KMS-11 (cell line): ENCODE results near the gene MCOLN1.

Source experiments
- H2AFZ ChIP-seq: fragments of 200-600 bp; sonication (generic); 2 replicates; pipeline ENCODE4 v1.6.1; 2016; ENCODE audit warnings: antibody characterized with exemption, mixed run types, low read depth
- H3K27ac ChIP-seq: fragments of 200-600 bp; sonication (generic); 2 replicates; pipeline ENCODE4 v1.6.1; 2016; ENCODE audit warnings: mild to moderate bottlenecking, mixed run types
- H3K27me3 ChIP-seq: fragments of 200-600 bp; sonication (generic); 2 replicates; pipeline ENCODE4 v1.6.1; 2017; ENCODE audit warnings: mild to moderate bottlenecking, low read depth, mixed run types, moderate library complexity; ENCODE audit not compliant: insufficient read depth
- H3K36me3 ChIP-seq: fragments of 200-600 bp; sonication (generic); 2 replicates; pipeline ENCODE4 v1.6.1; 2017; ENCODE audit warnings: mild to moderate bottlenecking, mixed run types; ENCODE audit not compliant: insufficient read depth
- H3K4me1 ChIP-seq: fragments of 200-600 bp; sonication (generic); 2 replicates; pipeline ENCODE4 v1.6.1; 2016; ENCODE audit warnings: mild to moderate bottlenecking, low read depth, mixed run types; ENCODE audit not compliant: poor library complexity, severe bottlenecking
- H3K4me2 ChIP-seq: fragments of 200-600 bp; sonication (generic); 2 replicates; pipeline ENCODE4 v1.7.0; 2016; ENCODE audit warnings: mild to moderate bottlenecking, mixed run types
- H3K4me3 ChIP-seq: fragments of 200-600 bp; sonication (generic); IDR thresholded peaks from 2 replicates; pipeline ENCODE4 v1.6.1; 2017; ENCODE audit warnings: low read depth, low read length, mixed read lengths; ENCODE audit not compliant: insufficient read depth
- H3K79me2 ChIP-seq: fragments of 200-600 bp; sonication (generic); 2 replicates; pipeline ENCODE4 v1.6.1; 2016; ENCODE audit warnings: low read depth, mixed run types; ENCODE audit not compliant: insufficient read depth
- H3K9ac ChIP-seq: fragments of 200-600 bp; sonication (generic); 2 replicates; pipeline ENCODE4 v1.6.1; 2016; ENCODE audit warnings: mild to moderate bottlenecking, mixed run types
- H4K20me1 ChIP-seq: fragments of 200-600 bp; sonication (generic); 2 replicates; pipeline ENCODE4 v1.6.1; 2016; ENCODE audit warnings: mild to moderate bottlenecking, mixed run types; ENCODE audit not compliant: insufficient read depth
- CTCF ChIP-seq: fragments of 200-600 bp; sonication (generic); conservative IDR thresholded peaks from 2 replicates; pipeline ENCODE4 v1.6.1; 2017; ENCODE audit warnings: low read depth, mild to moderate bottlenecking, antibody characterized with exemption, low read length, moderate library complexity, mixed read lengths

MCOLN1 gene

GRCh38 chr19:7488736-7489353 is 33.6 kb upstream of the MCOLN1 start, which contains the start of gene PEX11G:
PEX11G (minus strand) TSS chr19:7489035; CDS start chr19:7489010, 25 bp downstream.
- no peaks in the 10 kb centered on the region for H3K4me1 ChIP-seq
- no peak within 1 kb of the TSS for H3K4me3 ChIP-seq
- H3K79me2 ChIP-seq = no peaks in the 10 kb centered on the region
- H3K4me2 ChIP-seq = no peak within 1 kb of the TSS
- no peak within 1 kb of the TSS for H3K9ac ChIP-seq
- H3K27me3 ChIP-seq = peaks cover 20% of the 10 kb centered on the region
- no peaks in the 10 kb centered on the region for H4K20me1 ChIP-seq
- no peak within 1 kb of the TSS for H3K27ac ChIP-seq
- H2AFZ ChIP-seq = peak within 1 kb of the TSS; percentile 47; the same call in 1 of the 2 replicates
- TF ChIP-seq CTCF = no peak
- H3K36me3 ChIP-seq = no peaks in the 10 kb centered on the region

GRCh38 chr19:7489609-7490044 is 32.8 kb upstream of the MCOLN1 start:
- Histone ChIP-seq H3K27ac (no peak overlapping the region), H2AFZ (0 out of 2 replicates have a peak overlapping the region, but pooled peaks have one; percentile 47), H3K79me2 (no peaks in the 10 kb centered on the region), H3K36me3 (no peaks in the 10 kb centered on the region), H3K4me2 (no peak overlapping the region), H4K20me1 (no peaks in the 10 kb centered on the region), H3K9ac (no peak overlapping the region), H3K4me1 (no peaks in the 10 kb centered on the region), H3K27me3 (peaks cover 25% of the 10 kb centered on the region), H3K4me3 (no peak overlapping the region)
- no peak for TF ChIP-seq CTCF

GRCh38 chr19:7492142-7492541 is 30.3 kb upstream of the MCOLN1 start:
- Histone ChIP-seq H3K9ac (no peak overlapping the region), H3K36me3 (no peaks in the 10 kb centered on the region), H4K20me1 (no peaks in the 10 kb centered on the region), H3K27me3 (peaks cover 18% of the 10 kb centered on the region), H3K27ac (no peak overlapping the region), H3K79me2 (no peaks in the 10 kb centered on the region), H3K4me3 (no peak overlapping the region), H3K4me1 (no peaks in the 10 kb centered on the region), H2AFZ (no peak overlapping the region), H3K4me2 (no peak overlapping the region)
- TF ChIP-seq CTCF = no peak

- no peak overlapping the region for H3K9ac ChIP-seq
- H3K4me2 ChIP-seq = no peak overlapping the region
- H3K79me2 ChIP-seq = no peaks in the 10 kb centered on the region
- H3K4me1 ChIP-seq = no peaks in the 10 kb centered on the region
- no peaks in the 10 kb centered on the region for H4K20me1 ChIP-seq
- H3K27me3 ChIP-seq = peaks cover 21% of the 10 kb centered on the region
- no peak overlapping the region for H2AFZ ChIP-seq
- no peak overlapping the region for H3K4me3 ChIP-seq
- no peaks in the 10 kb centered on the region for H3K36me3 ChIP-seq
- TF ChIP-seq CTCF = no peak
- no peak overlapping the region for H3K27ac ChIP-seq
Measured at GRCh38 chr19:7492558-7492957, 29.9 kb upstream of the MCOLN1 start.
